HepG2 (cell line): ENCODE measurements around the gene EFNA4. TPM values are rescaled to one million over a fixed set of nuclear protein-coding genes. Genes with fewer than 3 reads are reported as not detected.

ENCODE experiments used
- ATAC-seq: fragments of 200-7000 bp; cut with Tn5 transposase; 3 replicates; pipeline ENCODE4 v1.9.1; 2020; ENCODE audit warnings: mild to moderate bottlenecking, moderate library complexity
- BruUV-seq: library from RNA; stranded (reverse); fragments of 400-500 nt; replicated peaks from 2 replicates; lab custom pipeline; 2021; lab: Mats Ljungman, UMichigan
- CTCF ChIA-PET: fragments of 300-600 bp; formaldehyde crosslinking; extraction: SDS; loops from one replicate; lab custom pipeline; 2021; ENCODE audit warnings: low total read pairs, inconsistent platforms, low intra/inter-chr PET ratio; lab: Yijun Ruan, JAX
- POLR2A ChIA-PET: fragments of 350-600 bp; sonication (Branson Sonifier 250); formaldehyde crosslinking; loops from one replicate; lab custom pipeline; 2020; ENCODE audit warnings: antibody characterized with exemption, inconsistent platforms; lab: Yijun Ruan, JAX
- DNase-seq: peaks from one replicate; pipeline ENCODE4 v3.0.0-alpha.2; 2015; ENCODE audit warnings: low spot score
- FAIRE-seq: peaks from 3 replicates; lab custom pipeline; 2011; peaks lifted over from hg19 to GRCh38; lab: Jason Lieb, UNC
- H2AFZ ChIP-seq: one replicate; pipeline ENCODE4 v1.6.1; 2011; ENCODE audit warnings: low read length, inconsistent platforms
- H3K27ac ChIP-seq: fragments of 300-600 bp; 3 replicates; pipeline ENCODE4 v1.8.0; 2011; ENCODE audit warnings: mixed run types, mild to moderate bottlenecking, mixed read lengths, low read length, inconsistent platforms; ENCODE audit not compliant: insufficient read depth; ENCODE audit errors: extremely low read length
- H3K27me3 ChIP-seq, 2 experiments: fragments of 200-600 bp in 1 of 2; 2 replicates in 1 of 2; 3 replicates in 1 of 2; pipeline versions ENCODE4 v1.6.0 to v1.8.0; 2011; ENCODE audit warnings: low read length in 2 of 2, mild to moderate bottlenecking in 2 of 2, moderate library complexity in 2 of 2, inconsistent platforms in 1 of 2; ENCODE audit not compliant: insufficient read depth in 2 of 2, control insufficient read depth in 1 of 2
- H3K36me3 ChIP-seq, 2 experiments: fragments of 200-600 bp in 1 of 2; replicated peaks in 1 of 2; 2 replicates in 1 of 2; 3 replicates in 1 of 2; pipeline versions ENCODE4 v1.5.1 to v1.8.0; 2011; ENCODE audit warnings: low read length in 2 of 2, inconsistent platforms in 1 of 2; ENCODE audit not compliant: insufficient read depth in 2 of 2, control insufficient read depth in 1 of 2
- H3K4me1 ChIP-seq: 2 replicates; pipeline ENCODE4 v1.5.1; 2012; ENCODE audit warnings: low read length, inconsistent platforms; ENCODE audit not compliant: insufficient read depth
- H3K4me2 ChIP-seq: 2 replicates; pipeline ENCODE4 v1.6.0; 2011; ENCODE audit warnings: low read depth, low read length, inconsistent platforms
- H3K4me3 ChIP-seq, 3 experiments: fragments of 200-600 bp in 1 of 3; sonication (generic), shearing (Covaris generic) in 1 of 3; replicated peaks in 1 of 3; 2 replicates each; pipeline ENCODE4 v1.5.1; 2011 to 2016; ENCODE audit warnings: low read length in 3 of 3, inconsistent platforms in 2 of 3, low read depth in 2 of 3, mild to moderate bottlenecking in 2 of 3, control low read depth in 1 of 3, mixed read lengths in 1 of 3; ENCODE audit not compliant: insufficient read depth in 1 of 3
- H3K79me2 ChIP-seq: one replicate; pipeline ENCODE4 v1.6.1; 2011; ENCODE audit warnings: low read length, inconsistent platforms; ENCODE audit not compliant: insufficient read depth
- H3K9ac ChIP-seq: 2 replicates; pipeline ENCODE4 v1.6.0; 2011; ENCODE audit warnings: mild to moderate bottlenecking, low read depth, low read length, inconsistent platforms; ENCODE audit not compliant: insufficient read depth
- H3K9me3 ChIP-seq: 2 replicates; pipeline ENCODE4 v1.5.1; 2012; ENCODE audit warnings: mild to moderate bottlenecking, low read length
- H4K20me1 ChIP-seq: 2 replicates; pipeline ENCODE4 v1.6.0; 2011; ENCODE audit warnings: inconsistent platforms, mild to moderate bottlenecking, low read length, moderate library complexity; ENCODE audit not compliant: insufficient read depth
- ARNTL ChIP-seq: sonication (generic); formaldehyde crosslinking; IDR thresholded peaks from 2 replicates; pipeline ENCODE4 v1.4.0; 2020; ENCODE audit warnings: mild to moderate bottlenecking, missing genetic modification reagents
- BATF2 ChIP-seq: sonication (generic); formaldehyde crosslinking; IDR thresholded peaks from 2 replicates; pipeline ENCODE4 v1.8.0; 2022; ENCODE audit warnings: mild to moderate bottlenecking, missing genetic modification reagents, moderate library complexity
- CBFB ChIP-seq: sonication (generic); formaldehyde crosslinking; IDR thresholded peaks from 2 replicates; pipeline ENCODE4 v1.4.0; 2020; ENCODE audit warnings: missing genetic modification reagents
- GATAD2A ChIP-seq: IDR thresholded peaks from 2 replicates; pipeline ENCODE4 v1.6.1; 2016
- HOXA7 ChIP-seq: sonication (generic); formaldehyde crosslinking; IDR thresholded peaks from 2 replicates; pipeline ENCODE4 v1.8.1; 2022; ENCODE audit warnings: mild to moderate bottlenecking, missing genetic modification reagents, moderate library complexity
- IKZF5 ChIP-seq: IDR thresholded peaks from 2 replicates; pipeline ENCODE4 v1.6.1; 2018; ENCODE audit warnings: missing genetic modification reagents, mild to moderate bottlenecking, missing compliant biosample characterization
- KDM4B ChIP-seq: sonication (generic); formaldehyde crosslinking; IDR thresholded peaks from 2 replicates; pipeline ENCODE4 v1.4.0; 2020; ENCODE audit warnings: missing genetic modification reagents
- MAFF ChIP-seq: IDR thresholded peaks from 2 replicates; pipeline ENCODE4 v1.6.1; 2011; ENCODE audit warnings: low read depth, low read length, improper control_type of control experiment
- SP1 ChIP-seq, 2 experiments: fragments of 450-650 bp in 1 of 2; sonication (generic) in 1 of 2; formaldehyde crosslinking in 1 of 2; IDR thresholded peaks; 2 replicates each; pipeline versions ENCODE4 v1.4.0 to v1.6.1; 2016 to 2020; ENCODE audit warnings: missing genetic modification reagents in 1 of 2
- TFE3 ChIP-seq: IDR thresholded peaks from 2 replicates; pipeline ENCODE4 v1.6.1; 2016
- YY1 ChIP-seq: IDR thresholded peaks from 2 replicates; pipeline ENCODE4 v1.6.1; 2011; ENCODE audit warnings: low read length, low read depth, moderate library complexity, mild to moderate bottlenecking; ENCODE audit not compliant: insufficient read depth, insufficient replicate concordance
- ZBTB14 ChIP-seq: sonication (generic); formaldehyde crosslinking; IDR thresholded peaks from 2 replicates; pipeline ENCODE4 v1.4.0; 2020; ENCODE audit warnings: missing genetic modification reagents
- ZBTB37 ChIP-seq: sonication (generic); formaldehyde crosslinking; IDR thresholded peaks from 2 replicates; pipeline ENCODE4 v1.4.0; 2020; ENCODE audit warnings: mild to moderate bottlenecking, missing genetic modification reagents
- ZBTB7A ChIP-seq: sonication (generic); formaldehyde crosslinking; IDR thresholded peaks from 2 replicates; pipeline ENCODE4 v1.8.0; 2022; ENCODE audit warnings: mild to moderate bottlenecking, missing genetic modification reagents
- ZKSCAN5 ChIP-seq: sonication (generic); formaldehyde crosslinking; IDR thresholded peaks from 2 replicates; pipeline ENCODE4 v1.5.1; 2020; ENCODE audit warnings: mild to moderate bottlenecking, missing genetic modification reagents
- ZNF160 ChIP-seq: sonication (generic); formaldehyde crosslinking; IDR thresholded peaks from 2 replicates; pipeline ENCODE4 v1.8.0; 2022; ENCODE audit warnings: mild to moderate bottlenecking, inconsistent platforms, missing genetic modification reagents
- WGBS: methylation state at CpG from one replicate; pipeline ENCODE4 v1.1.6; 2017; ENCODE audit warnings: low lambda C conversion rate; 5-methylcytosine and 5-hydroxymethylcytosine counted together
- in situ Hi-C: cut with HindIII; loops from 2 replicates; pipeline ENCODE4 v1.10.0; 2017; ENCODE audit warnings: low pct_unique_long_range_greater_than_20kb; ENCODE audit not compliant: extremely low pct_ligation_motif_present
- intact Hi-C: fragments of 100-400 bp; cut with micrococcal nuclease; formaldehyde crosslinking; loops from one replicate; pipeline ENCODE4 v1.10.0; 2022; ENCODE audit not compliant: unreplicated experiment
- polyA plus RNA-seq, 8 experiments: library from polyadenylated mRNA; depleted of rRNA in 3 of 8; stranded (reverse) in 7 of 8; unstranded in 1 of 8; fragments of >200 nt; fragmentation: Illumina TruSeq in 4 of 8; extraction: Trizol in 4 of 8; gene quantifications; 2 replicates each; pipeline versions ENCODE4 v1.2.1 to v1.2.3, GENCODE V29; 2011 to 2016; ENCODE audit warnings: low read depth in 4 of 8, missing spikeins in 1 of 8, mixed read lengths in 1 of 8; ENCODE audit not compliant: insufficient read depth in 1 of 8
- total RNA-seq, 5 experiments: library from RNA; depleted of rRNA; stranded (reverse); fragments of >200 nt; fragmentation: Illumina TruSeq; extraction: Trizol; gene quantifications; 2 replicates each; pipeline ENCODE4 v1.2.3, GENCODE V29; 2016; ENCODE audit warnings: low read depth in 1 of 5

The EFNA4 gene
- total and polyA plus RNA-seq, 2 of the 13 experiments (the other 11 are each of a cell fraction or from before 2014, with no cell fraction given) = 12.0 to 17.2 TPM

- DNase-seq = no peak
- TF ChIP-seq ZNF160 (CRISPR knock-in tag) = no peak
- no peak for TF ChIP-seq HOXA7
- peak; percentile 88 for TF ChIP-seq ARNTL (CRISPR knock-in tag)
- no peak for TF ChIP-seq ZBTB37 (CRISPR knock-in tag)
- no peak for TF ChIP-seq YY1
- 0 out of 2 replicates have a peak, but pooled peaks have one; percentile 24 for TF ChIP-seq KDM4B
- 0 out of 2 replicates have a peak, but pooled peaks have one; percentile 42 for TF ChIP-seq TFE3 (CRISPR knock-in tag)
- TF ChIP-seq MAFF = no peak
- no peak; the same call in 1 of the 2 replicates for TF ChIP-seq ZBTB14 (CRISPR knock-in tag)
- TF ChIP-seq ZKSCAN5 (CRISPR knock-in tag) = no peak
- TF ChIP-seq CBFB (CRISPR knock-in tag) = no peak
- no peak for TF ChIP-seq BATF2
- TF ChIP-seq IKZF5 = no peak
- no peak for TF ChIP-seq GATAD2A (CRISPR knock-in tag)
- no peak for TF ChIP-seq SP1 (IDR thresholded peaks at IDR 0.05)
- no peak for TF ChIP-seq SP1 (CRISPR knock-in tag; IDR thresholded peaks at IDR 0.05)
- TF ChIP-seq ZBTB7A (CRISPR knock-in tag) = peak; percentile 97
These were observed 17.0 kb downstream of the EFNA4 start for GRCh38 chr1:155080312-155081228.

More at GRCh38 chr1:155080312-155081228, 17.0 kb downstream of the EFNA4 start:
- Histone ChIP-seq H3K79me2 (no peaks in the 10 kb centered on the region), H2AFZ (no peak overlapping the region), H3K27ac (no peak overlapping the region), H3K27me3 (peaks cover 27 to 84% of the 10 kb centered on the region in 2 experiments), H3K4me2 (peak overlapping the region; percentile 90), H3K36me3 (no peaks in the 10 kb centered on the region), H3K4me3 (peak overlapping the region; percentile 48 to 70 (median 50); a peak in 5 of 6 replicates), H3K9ac (0 out of 2 replicates have a peak overlapping the region, but pooled peaks have one; percentile 17), H3K4me1 (peaks cover 70% of the 10 kb centered on the region), H4K20me1 (peaks cover 4% of the 10 kb centered on the region; the same call in 1 of the 2 replicates), H3K9me3 (no peaks in the 10 kb centered on the region)
- FAIRE-seq (no peak), ATAC-seq (no peak)
- CTCF ChIA-PET = no interaction called here
- in situ Hi-C loops (no loop called here), intact Hi-C loops (loop anchor here (5.0 to 10.0 kb wide), 2 partner anchors 33 to 176 kb away; no protein-coding TSS in a partner anchor)
- no TSS peak for BruUV-seq
- POLR2A ChIA-PET = interaction anchor here (1.0 to 1.3 kb wide), 3 partner anchors 10 to 18 kb away, joined by 3 to 4 read pairs (median 3); no protein-coding TSS in a partner anchor
- 0% methylated on average over 2 of the region's 71 CpGs for WGBS
